Glomerular visceral epithelial cell (primary cell): ENCODE data around the gene GPR158.

ENCODE experiments used
- DNase-seq: peaks from one replicate; pipeline ENCODE4 v3.0.0-alpha.2; 2016; ENCODE audit errors: extremely low spot score

Gene GPR158

GRCh38 chr10:25504306-25504705, 329.5 kb downstream of the GPR158 start:
- no peak for DNase-seq

- DNase-seq, result no peak
Observed at GRCh38 chr10:25504838-25505237, 330.0 kb downstream of the GPR158 start.

GRCh38 chr10:25505466-25505865, 330.7 kb downstream of the GPR158 start:
- DNase-seq, result no peak

GRCh38 chr10:25506821-25507335, 332.1 kb downstream of the GPR158 start:
- no peak for DNase-seq

GRCh38 chr10:25508112-25508815, 333.5 kb downstream of the GPR158 start:
- no peak for DNase-seq

GRCh38 chr10:25509151-25509550, 334.4 kb downstream of the GPR158 start:
- no peak for DNase-seq

- no peak for DNase-seq
Observed at GRCh38 chr10:25522294-25522693, 347.5 kb downstream of the GPR158 start.

GRCh38 chr10:25522946-25523608, 348.3 kb downstream of the GPR158 start:
- no peak for DNase-seq

GRCh38 chr10:25530306-25530705, 355.5 kb downstream of the GPR158 start:
- DNase-seq, result no peak

GRCh38 chr10:25531457-25532061, 356.8 kb downstream of the GPR158 start:
- no peak for DNase-seq

GRCh38 chr10:25532213-25532612, 357.4 kb downstream of the GPR158 start:
- no peak for DNase-seq

- no peak for DNase-seq
Observed at GRCh38 chr10:25536027-25536426, 361.2 kb downstream of the GPR158 start.

- peak; percentile 6 for DNase-seq
Observed at GRCh38 chr10:25547382-25547781, 372.6 kb downstream of the GPR158 start.

GRCh38 chr10:25552283-25552919, 377.6 kb downstream of the GPR158 start:
- DNase-seq, result peak; percentile 7

- no peak for DNase-seq
Observed at GRCh38 chr10:25555865-25556264, 381.1 kb downstream of the GPR158 start.

- DNase-seq, result peak; percentile 75
Observed at GRCh38 chr10:25556457-25556856, 381.7 kb downstream of the GPR158 start.

- DNase-seq, result peak; percentile 1
Observed at GRCh38 chr10:25557136-25557535, 382.3 kb downstream of the GPR158 start.

- DNase-seq, result no peak
Observed at GRCh38 chr10:25561758-25562157, 387.0 kb downstream of the GPR158 start.

GRCh38 chr10:25562547-25562946, 387.7 kb downstream of the GPR158 start:
- no peak for DNase-seq

- no peak for DNase-seq
Observed at GRCh38 chr10:25564351-25564750, 389.6 kb downstream of the GPR158 start.

- DNase-seq, result no peak
Observed at GRCh38 chr10:25565570-25565969, 390.8 kb downstream of the GPR158 start.

GRCh38 chr10:25573316-25573715, 398.5 kb downstream of the GPR158 start:
- DNase-seq, result no peak
